ENCODE data around the gene ALKBH6. TPM values are rescaled to one million over a fixed set of nuclear protein-coding genes. Genes with fewer than 3 reads are reported as not detected.

ALKBH6 gene
- total RNA-seq, 1 experiment from 2014 or later, result 32.5 TPM

DNA sequence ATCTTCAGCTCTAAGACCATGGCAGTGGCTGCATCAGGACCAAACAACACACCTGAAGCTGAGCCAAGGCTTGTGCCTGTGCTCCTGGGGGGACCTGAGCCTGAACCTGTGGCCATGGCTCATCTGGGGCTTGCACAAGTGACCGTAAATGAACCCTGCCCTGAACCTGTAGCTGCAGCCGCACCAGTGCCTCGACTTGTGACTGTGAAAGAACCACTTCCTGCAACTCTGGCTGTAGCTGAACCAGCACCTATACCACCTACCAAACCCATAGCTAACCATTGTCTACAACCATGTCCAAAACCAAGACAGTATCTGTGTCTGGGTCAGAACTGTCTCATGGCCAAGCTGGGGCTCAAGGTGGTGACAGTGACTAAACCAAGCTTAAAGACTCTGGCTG lies 47.2 kb downstream of the ALKBH6 start:
- no CpG with 5 or more reads among the region's 3 CpGs for WGBS (ENCODE audit: extremely low coverage, insufficient read length, low lambda C conversion rate)
- no peak overlapping the region for H3K56ac ChIP-seq (ENCODE audit: insufficient read length, low read depth, low read length)

More for the DNA sequence above, 47.2 kb downstream of the ALKBH6 start:
- H4K20me1 ChIP-seq (ENCODE audit: control insufficient read depth, insufficient read depth, insufficient read length), result no peaks in the 10 kb centered on the region
- H3K9me3 Mint-ChIP-seq, result no peaks in the 10 kb centered on the region; a peak in 1 of 5 replicates
- H3K9ac ChIP-seq (ENCODE audit: extremely low read depth, insufficient read length, low read length), result no peak overlapping the region
- H2AFZ ChIP-seq (ENCODE audit: low read length), result no peak overlapping the region
- no peak overlapping the region for H3T11ph ChIP-seq (ENCODE audit: low read length)
- no peaks in the 10 kb centered on the region for H3K36me3 Mint-ChIP-seq (ENCODE audit: insufficient read depth in 1 of 3, low read depth in 3 of 3)
- no peak overlapping the region for H3K18ac ChIP-seq (ENCODE audit: insufficient read length, low read depth, low read length)
- H3K4me1 Mint-ChIP-seq, result no peaks in the 10 kb centered on the region
- no peak overlapping the region for H3K23ac ChIP-seq (ENCODE audit: insufficient read length, low read depth, low read length)
- no peak overlapping the region for H2AK5ac ChIP-seq (ENCODE audit: insufficient read length, low read length)
- H3K27me3 Mint-ChIP-seq (ENCODE audit: low read depth), result peaks cover 24% of the 10 kb centered on the region
- H4K8ac ChIP-seq (replicated peaks; ENCODE audit: insufficient read length, low read depth, low read length), result no peak overlapping the region
- H3K23me2 ChIP-seq (ENCODE audit: insufficient read length, low read depth, low read length, poor library complexity, severe bottlenecking), result no peaks in the 10 kb centered on the region
- H3K14ac ChIP-seq (ENCODE audit: insufficient read depth, low read length), result no peak overlapping the region
- no peak overlapping the region for H3K4ac ChIP-seq (ENCODE audit: low read depth, low read length)
- no peak overlapping the region for H2BK15ac ChIP-seq (ENCODE audit: low read depth, low read length)
- H3K27ac ChIP-seq (ENCODE audit: insufficient read length, low read depth, low read length), result no peak overlapping the region
- H3K4me3 Mint-ChIP-seq, result no peak overlapping the region
- no peak overlapping the region for H4K91ac ChIP-seq (ENCODE audit: insufficient read length, low read depth, low read length)
- H2BK5ac ChIP-seq (ENCODE audit: insufficient read length, low read length), result no peak overlapping the region
- no peak overlapping the region for H3K27ac Mint-ChIP-seq
- no peak for DNase-seq
- TF ChIP-seq, protein P1, sequence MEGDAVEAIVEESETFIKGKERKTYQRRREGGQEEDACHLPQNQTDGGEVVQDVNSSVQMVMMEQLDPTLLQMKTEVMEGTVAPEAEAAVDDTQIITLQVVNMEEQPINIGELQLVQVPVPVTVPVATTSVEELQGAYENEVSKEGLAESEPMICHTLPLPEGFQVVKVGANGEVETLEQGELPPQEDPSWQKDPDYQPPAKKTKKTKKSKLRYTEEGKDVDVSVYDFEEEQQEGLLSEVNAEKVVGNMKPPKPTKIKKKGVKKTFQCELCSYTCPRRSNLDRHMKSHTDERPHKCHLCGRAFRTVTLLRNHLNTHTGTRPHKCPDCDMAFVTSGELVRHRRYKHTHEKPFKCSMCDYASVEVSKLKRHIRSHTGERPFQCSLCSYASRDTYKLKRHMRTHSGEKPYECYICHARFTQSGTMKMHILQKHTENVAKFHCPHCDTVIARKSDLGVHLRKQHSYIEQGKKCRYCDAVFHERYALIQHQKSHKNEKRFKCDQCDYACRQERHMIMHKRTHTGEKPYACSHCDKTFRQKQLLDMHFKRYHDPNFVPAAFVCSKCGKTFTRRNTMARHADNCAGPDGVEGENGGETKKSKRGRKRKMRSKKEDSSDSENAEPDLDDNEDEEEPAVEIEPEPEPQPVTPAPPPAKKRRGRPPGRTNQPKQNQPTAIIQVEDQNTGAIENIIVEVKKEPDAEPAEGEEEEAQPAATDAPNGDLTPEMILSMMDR (conservative IDR thresholded peaks at IDR 0.05), result no peak
- no peak overlapping the region for H2BK20ac ChIP-seq (ENCODE audit: low read depth, low read length, poor library complexity, severe bottlenecking)
- no peaks in the 10 kb centered on the region for H3K79me2 ChIP-seq (ENCODE audit: insufficient read depth, low read length)
- no peak overlapping the region for H4K5ac ChIP-seq (ENCODE audit: insufficient read length, low read depth, low read length)
- no peaks in the 10 kb centered on the region for H3K9me3 ChIP-seq (ENCODE audit: control insufficient read depth, low read depth, low read length)
- no peaks in the 10 kb centered on the region for H3K4me1 ChIP-seq (ENCODE audit: insufficient read depth, low read length)
- no peaks in the 10 kb centered on the region for H3K79me1 ChIP-seq (ENCODE audit: insufficient read depth, low read depth, low read length, poor library complexity, severe bottlenecking)
- H2BK12ac ChIP-seq (ENCODE audit: insufficient read length, low read depth, low read length), result no peak overlapping the region
- H3K4me2 ChIP-seq (ENCODE audit: insufficient read depth, insufficient read length, low read length), result no peak overlapping the region
- no peaks in the 10 kb centered on the region for H3K27me3 ChIP-seq (ENCODE audit: insufficient read depth, low read length)
- no peak overlapping the region for H2BK120ac ChIP-seq (ENCODE audit: low read depth, low read length, poor library complexity, severe bottlenecking)

All from H9 (cell line).